Testis (tissue), 2 donors: ENCODE measurements around the gene AK9.

Experiments used
- CTCF ChIP-seq, 3 experiments: fragments of 450-650 bp in 2 of 3; fragments of 200-600 bp in 1 of 3; sonication (generic) in 1 of 3; IDR thresholded peaks; one replicate each; pipeline ENCODE4 v1.5.1; 2016 to 2019; ENCODE audit warnings: antibody characterized with exemption in 3 of 3, mild to moderate bottlenecking in 2 of 3, moderate library complexity in 1 of 3
- POLR2A ChIP-seq: fragments of 450-650 bp; IDR thresholded peaks from one replicate; pipeline ENCODE4 v1.6.1; 2017; ENCODE audit warnings: antibody characterized with exemption, mild to moderate bottlenecking, moderate library complexity

DNA sequence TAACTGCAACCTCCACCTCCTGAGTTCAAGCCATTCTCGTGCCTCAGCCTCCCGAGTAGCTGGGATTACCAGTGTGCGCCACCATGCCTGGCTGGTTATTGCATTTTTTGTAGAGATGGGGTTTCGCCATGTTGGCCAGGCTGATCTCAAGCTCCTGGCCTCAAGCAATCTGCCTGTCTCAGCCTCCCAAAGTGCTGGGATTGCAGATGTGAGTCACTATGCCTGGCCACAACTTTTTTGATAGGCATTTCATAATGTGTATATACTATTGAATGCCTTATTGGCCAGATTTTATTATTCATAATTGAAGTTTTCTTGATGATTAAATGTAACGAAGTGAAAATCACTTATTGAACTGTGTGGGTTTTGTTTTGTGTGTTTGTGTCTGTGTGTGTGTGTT lies 28.0 kb upstream of the AK9 start:
- TF ChIP-seq CTCF (IDR thresholded peaks at IDR 0.05) = no peak
- TF ChIP-seq POLR2A = no peak
